ENCODE results near the gene CTCF. TPM values are rescaled to one million over a fixed set of nuclear protein-coding genes. Genes with fewer than 3 reads are reported as not detected.

CTCF gene
- total RNA-seq, 1 donor from 2014 or later = 44.0 TPM

GRCh38 chr16:67645397-67646121 is 83.2 kb downstream of the CTCF start:
- DNase-seq (ENCODE audit: low spot score) (no peak), ATAC-seq (no peak)
- intact Hi-C loops (cut with DNase I) = no loop called here

- intact Hi-C loops (cut with DNase I) = no loop called here
- DNase-seq (ENCODE audit: low spot score) (no peak), ATAC-seq (no peak)
Observed at GRCh38 chr16:67647111-67647651, 84.9 kb downstream of the CTCF start.

GRCh38 chr16:67647681-67648080 is 85.4 kb downstream of the CTCF start:
- intact Hi-C loops (cut with DNase I) = no loop called here
- DNase-seq (ENCODE audit: low spot score) = no peak
- ATAC-seq = no peak

DNA sequence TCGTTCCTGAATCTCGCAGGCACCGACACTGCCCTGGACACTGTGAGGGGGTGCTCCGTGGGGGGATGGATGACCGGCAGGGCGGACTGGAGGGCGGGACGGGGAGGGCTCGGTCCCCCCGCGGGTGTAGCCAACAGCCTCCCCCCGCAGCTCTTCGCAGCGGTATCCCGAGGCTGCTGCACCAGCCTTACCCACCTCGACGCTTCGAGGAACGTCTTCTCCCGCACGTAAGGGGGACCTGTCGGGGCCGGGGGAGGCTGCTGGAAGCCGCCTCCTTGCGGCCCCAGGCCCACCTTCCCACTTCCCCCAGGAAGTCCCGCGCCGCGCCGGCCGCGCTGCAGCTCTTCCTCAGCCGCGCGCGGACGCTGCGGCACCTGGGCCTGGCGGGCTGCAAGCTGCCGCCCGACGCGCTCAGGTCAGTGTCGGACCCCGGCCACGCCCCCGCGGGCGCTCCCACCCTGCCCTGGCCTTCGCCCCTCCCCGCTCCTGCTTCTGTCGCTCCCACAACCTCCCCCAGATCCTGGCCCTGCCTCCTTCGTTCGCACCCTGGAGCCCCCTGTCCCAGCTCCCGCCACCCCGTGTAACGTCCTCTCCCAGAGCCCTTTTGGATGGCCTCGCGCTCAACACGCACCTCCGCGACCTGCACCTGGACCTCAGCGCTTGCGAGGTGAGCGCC is 85.9 kb downstream of the CTCF start:
- no peak for ATAC-seq
- DNase-seq (ENCODE audit: low spot score) = no peak
- intact Hi-C loops (cut with DNase I) = no loop called here

GRCh38 chr16:67648764-67649407 is 86.6 kb downstream of the CTCF start:
- ATAC-seq (no peak), DNase-seq (ENCODE audit: low spot score) (no peak)
- intact Hi-C loops (cut with DNase I) = no loop called here

DNA sequence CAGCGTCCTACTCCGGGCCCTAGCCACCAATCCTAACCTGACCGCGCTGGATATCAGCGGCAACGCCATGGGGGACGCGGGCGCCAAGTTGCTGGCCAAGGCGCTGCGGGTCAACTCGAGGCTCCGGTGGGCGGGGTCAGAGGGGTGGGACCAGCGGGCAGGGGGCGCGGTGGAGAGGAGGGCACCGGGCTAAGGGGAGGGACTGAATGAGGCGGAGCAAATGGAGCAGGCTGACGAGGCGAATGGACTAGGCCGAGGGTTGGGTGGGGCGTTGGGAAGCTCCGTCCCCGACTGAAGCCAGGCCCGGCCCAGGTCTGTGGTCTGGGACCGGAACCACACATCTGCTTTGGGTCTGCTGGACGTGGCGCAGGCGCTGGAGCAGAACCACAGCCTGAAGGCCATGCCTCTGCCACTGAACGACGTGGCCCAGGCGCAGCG is 87.2 kb downstream of the CTCF start:
- ATAC-seq (peak; percentile 73), DNase-seq (ENCODE audit: low spot score) (no peak)
- intact Hi-C loops (cut with DNase I) = no loop called here

GRCh38 chr16:67650023-67650422 is 87.7 kb downstream of the CTCF start:
- DNase-seq (ENCODE audit: low spot score) (no peak), ATAC-seq (no peak)
- intact Hi-C loops (cut with DNase I) = no loop called here

- DNase-seq (ENCODE audit: low spot score) (no peak), ATAC-seq (no peak)
- intact Hi-C loops (cut with DNase I) = no loop called here
Observed at GRCh38 chr16:67651039-67651438, 88.7 kb downstream of the CTCF start.

DNA sequence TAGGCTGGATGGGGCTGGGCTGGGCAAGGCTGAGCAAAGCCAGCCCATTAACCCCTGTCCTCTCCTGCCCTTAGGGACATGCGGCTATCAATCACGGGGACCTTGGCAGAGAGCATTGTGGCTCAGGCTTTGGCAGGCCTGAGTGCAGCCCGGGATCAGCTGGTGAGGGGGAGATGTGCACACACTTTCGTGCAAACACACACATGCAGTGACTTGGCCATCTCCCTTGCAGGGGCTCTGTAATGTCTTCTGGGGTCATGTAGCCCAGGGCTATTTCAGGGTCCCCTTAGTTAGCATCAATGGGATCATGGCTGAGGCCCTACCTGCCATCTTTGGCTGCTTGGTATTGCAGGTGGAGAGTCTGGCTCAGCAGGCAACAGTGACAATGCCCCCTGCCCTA is 89.5 kb downstream of the CTCF start:
- ATAC-seq (no peak), DNase-seq (ENCODE audit: low spot score) (no peak)
- intact Hi-C loops (cut with DNase I) = no loop called here

DNA sequence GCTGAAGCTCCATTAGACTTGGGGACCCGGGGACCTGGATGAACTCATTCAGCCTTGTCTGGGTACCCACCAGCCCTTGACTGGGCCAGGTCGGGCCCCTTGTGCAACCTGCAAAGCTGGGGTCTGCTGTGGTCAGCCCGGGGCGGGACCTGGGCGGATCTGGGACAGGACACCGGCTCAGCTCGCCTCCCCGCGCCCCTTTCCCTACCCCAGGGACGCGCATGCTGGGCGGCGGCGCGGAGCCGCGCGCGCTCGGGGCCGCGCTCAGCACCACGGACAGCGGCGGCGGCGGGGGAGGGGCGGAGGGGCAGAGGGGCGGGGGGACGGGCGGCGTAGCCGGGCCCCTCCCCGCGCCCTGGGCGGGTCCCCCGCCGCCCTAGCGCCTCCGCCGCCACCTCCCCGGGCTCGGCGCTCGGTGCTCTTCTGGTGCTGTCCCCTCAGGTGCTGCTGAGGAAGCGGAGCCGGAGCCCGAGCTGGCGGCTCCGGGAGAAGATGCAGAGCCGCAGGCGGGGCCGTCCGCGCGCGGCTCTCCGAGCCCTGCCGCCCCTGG is 90.3 kb downstream of the CTCF start:
- intact Hi-C loops (cut with DNase I) = no loop called here
- DNase-seq (ENCODE audit: low spot score) (no peak), ATAC-seq (no peak)

- intact Hi-C loops (cut with DNase I) = no loop called here
- ATAC-seq = no peak
- no peak for DNase-seq (ENCODE audit: low spot score)
Observed at GRCh38 chr16:67653128-67653788, 90.9 kb downstream of the CTCF start.

DNA sequence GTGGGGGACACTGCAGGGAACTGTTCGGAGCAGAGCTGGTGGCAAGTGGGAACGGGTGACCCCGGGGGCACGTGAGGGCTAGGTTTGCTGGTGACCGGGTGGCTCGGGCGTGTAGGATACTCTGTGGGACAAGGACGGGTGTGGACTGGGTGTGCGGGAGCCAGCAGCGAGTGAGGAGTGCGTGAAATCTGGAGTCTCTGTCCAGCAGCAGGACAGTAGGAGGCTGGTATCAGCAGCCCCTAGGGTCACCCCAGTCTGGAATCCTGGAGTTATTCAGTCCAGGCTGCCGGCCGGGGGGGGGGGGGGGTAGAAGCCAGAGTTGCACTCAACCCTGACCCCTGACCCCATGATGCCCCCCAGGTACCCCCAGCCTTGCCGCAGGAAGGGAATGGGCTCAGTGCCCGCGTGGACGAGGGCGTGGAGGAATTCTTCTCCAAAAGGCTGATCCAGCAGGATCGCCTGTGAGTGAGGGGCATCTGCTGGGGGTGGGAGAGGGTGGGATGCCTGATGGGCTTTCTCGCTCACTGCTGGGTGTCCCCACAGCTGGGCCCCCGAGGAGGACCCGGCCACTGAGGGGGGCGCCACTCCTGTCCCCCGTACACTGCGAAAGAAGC is 91.6 kb downstream of the CTCF start:
- intact Hi-C loops (cut with DNase I) = no loop called here
- ATAC-seq = no peak
- no peak for DNase-seq (ENCODE audit: low spot score)

GRCh38 chr16:67654403-67654911 is 92.1 kb downstream of the CTCF start:
- intact Hi-C loops (cut with DNase I) = no loop called here
- ATAC-seq (no peak), DNase-seq (ENCODE audit: low spot score) (no peak)

DNA sequence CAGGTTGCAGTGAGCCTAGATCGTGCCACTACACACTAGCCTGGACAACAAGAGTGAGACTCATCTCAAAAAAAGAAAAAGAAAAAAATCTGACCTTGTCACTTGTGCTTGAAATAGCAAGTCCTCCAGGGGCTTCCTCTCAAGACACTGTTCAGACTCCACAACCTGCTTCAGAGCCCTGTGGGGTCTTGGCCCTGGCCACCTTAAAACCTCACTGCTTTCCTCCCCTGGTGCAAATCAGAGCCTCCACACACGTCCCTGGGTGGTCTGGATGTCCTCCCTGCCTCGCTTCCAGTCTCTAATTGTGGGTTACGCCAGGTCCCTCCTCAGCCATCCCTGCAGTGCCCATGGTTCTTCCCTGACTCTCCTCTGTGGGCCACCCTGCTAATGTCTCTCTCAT is 93.0 kb downstream of the CTCF start:
- no peak for ATAC-seq
- DNase-seq (ENCODE audit: low spot score) = no peak
- intact Hi-C loops (cut with DNase I) = no loop called here

DNA sequence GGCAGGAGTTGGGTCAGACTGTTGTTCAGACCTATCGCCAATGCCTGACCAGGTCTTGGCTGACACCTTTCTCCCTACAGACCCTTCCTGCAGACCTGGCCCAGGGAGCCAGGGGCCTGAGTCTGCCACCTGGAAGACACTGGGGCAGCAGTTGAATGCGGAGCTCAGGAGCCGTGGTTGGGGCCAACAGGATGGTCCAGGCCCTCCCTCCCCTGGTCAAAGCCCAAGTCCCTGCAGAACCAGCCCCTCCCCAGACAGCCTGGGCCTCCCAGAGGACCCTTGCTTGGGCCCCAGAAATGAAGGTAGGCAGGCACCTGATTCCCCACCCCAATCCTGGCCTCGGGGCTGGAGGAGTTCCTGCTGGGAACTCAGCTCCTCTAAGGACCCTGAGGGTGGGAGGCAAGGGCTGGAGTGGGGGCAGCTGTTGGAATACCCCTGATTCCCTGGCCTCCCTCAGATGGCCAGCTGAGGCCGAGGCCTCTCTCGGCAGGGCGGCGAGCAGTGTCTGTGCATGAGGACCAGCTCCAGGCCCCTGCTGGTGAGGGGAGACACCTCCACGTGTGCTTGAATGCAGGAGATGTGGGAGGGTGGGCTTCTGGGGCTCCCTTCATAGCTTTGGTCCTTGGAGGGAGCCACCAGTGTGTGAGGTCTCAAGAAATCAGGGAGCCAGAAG is 94.2 kb downstream of the CTCF start:
- intact Hi-C loops (cut with DNase I) = no loop called here

DNA sequence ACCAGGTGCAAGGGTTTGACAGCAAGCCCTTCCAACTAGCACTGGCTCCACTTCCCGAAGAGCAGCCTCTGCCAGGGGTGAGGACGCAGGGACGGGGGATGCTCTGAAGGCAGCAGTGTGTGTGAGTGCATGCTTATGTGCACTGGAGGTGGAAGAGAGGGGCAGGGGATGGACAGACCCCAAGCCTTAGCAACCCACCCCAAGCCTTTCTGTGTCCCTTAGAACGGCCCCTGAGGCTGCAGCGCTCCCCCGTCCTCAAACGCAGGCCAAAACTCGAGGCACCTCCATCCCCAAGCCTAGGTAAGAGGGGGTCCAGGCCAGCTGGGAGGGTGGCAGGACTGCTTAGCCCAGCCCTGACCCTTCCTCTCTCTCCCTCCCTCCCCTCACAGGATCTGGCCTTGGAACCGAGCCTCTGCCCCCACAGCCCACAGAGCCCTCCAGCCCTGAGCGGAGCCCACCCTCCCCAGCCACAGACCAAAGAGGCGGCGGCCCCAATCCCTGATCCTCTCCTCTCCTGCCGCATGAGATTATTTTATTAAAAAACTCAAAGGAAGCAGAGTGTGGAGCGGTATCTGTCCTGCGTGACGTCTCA is 94.8 kb downstream of the CTCF start:
- no peak for ATAC-seq
- intact Hi-C loops (cut with DNase I) = no loop called here
- no peak for DNase-seq (ENCODE audit: low spot score)

More for the DNA sequence above, 94.2 kb downstream of the CTCF start:
- DNase-seq (ENCODE audit: low spot score) (no peak), ATAC-seq (no peak)

GRCh38 chr16:67657751-67658518 is 95.6 kb downstream of the CTCF start:
- intact Hi-C loops (cut with DNase I) = no loop called here
- no peak for ATAC-seq
- no peak for DNase-seq (ENCODE audit: low spot score)
